HT1080 (cell line): ENCODE data around the gene RPIA. TPM values are rescaled to one million over a fixed set of nuclear protein-coding genes. Genes with fewer than 3 reads are reported as not detected.
A peak's percentile ranks its signal among the peaks of the same experiment; 100 is the strongest.
"Not testable (repeated sequence)": the region's sequence is repeated elsewhere in the genome, so short reads cannot be mapped to it uniquely, and the experiment has no call there.

ENCODE experiments used
- DNase-seq: peaks from one replicate; pipeline ENCODE4 v3.0.0-alpha.2; 2015; ENCODE audit warnings: low read depth
- total RNA-seq: library from RNA; depleted of rRNA; stranded (reverse); fragments of >200 nt; shearing (Covaris generic); gene quantifications from 2 replicates; pipeline ENCODE4 v1.2.3, GENCODE V29; 2014; rRNA removed

Gene RPIA
- total RNA-seq, 1 experiment from 2014 or later = 25.3 TPM

GRCh38 chr2:88765154-88765888, 73.8 kb downstream of the RPIA start:
- no peak for DNase-seq

- DNase-seq = not testable (repeated sequence)
Measured at GRCh38 chr2:88765889-88766481, 74.5 kb downstream of the RPIA start.

GRCh38 chr2:88770016-88770415, 78.5 kb downstream of the RPIA start:
- no peak for DNase-seq

- DNase-seq = not testable (repeated sequence)
Measured at GRCh38 chr2:88773233-88774028, 82.0 kb downstream of the RPIA start.

GRCh38 chr2:88789213-88789612, 97.7 kb downstream of the RPIA start:
- not testable (repeated sequence) for DNase-seq

- DNase-seq = peak; percentile 17
Measured at GRCh38 chr2:88795932-88796331, 104.5 kb downstream of the RPIA start.

GRCh38 chr2:88796523-88796922, 105.0 kb downstream of the RPIA start:
- not testable (repeated sequence) for DNase-seq

- not testable (repeated sequence) for DNase-seq
Measured at GRCh38 chr2:88797164-88797563, 105.7 kb downstream of the RPIA start.

Other genes starting within 250 kb of the RPIA start
- not detected in 2 replicates for gene FOXI3, start 239.0 kb upstream of the RPIA start, total RNA-seq
- gene EIF2AK3, start 64.2 kb upstream of the RPIA start, total RNA-seq = 5.6 and 8.4 TPM in 2 replicates